ENCODE results near the gene APOB.
"Not testable (repeated sequence)": the region's sequence is repeated elsewhere in the genome, so short reads cannot be mapped to it uniquely, and the experiment has no call there.

Gene APOB

DNA sequence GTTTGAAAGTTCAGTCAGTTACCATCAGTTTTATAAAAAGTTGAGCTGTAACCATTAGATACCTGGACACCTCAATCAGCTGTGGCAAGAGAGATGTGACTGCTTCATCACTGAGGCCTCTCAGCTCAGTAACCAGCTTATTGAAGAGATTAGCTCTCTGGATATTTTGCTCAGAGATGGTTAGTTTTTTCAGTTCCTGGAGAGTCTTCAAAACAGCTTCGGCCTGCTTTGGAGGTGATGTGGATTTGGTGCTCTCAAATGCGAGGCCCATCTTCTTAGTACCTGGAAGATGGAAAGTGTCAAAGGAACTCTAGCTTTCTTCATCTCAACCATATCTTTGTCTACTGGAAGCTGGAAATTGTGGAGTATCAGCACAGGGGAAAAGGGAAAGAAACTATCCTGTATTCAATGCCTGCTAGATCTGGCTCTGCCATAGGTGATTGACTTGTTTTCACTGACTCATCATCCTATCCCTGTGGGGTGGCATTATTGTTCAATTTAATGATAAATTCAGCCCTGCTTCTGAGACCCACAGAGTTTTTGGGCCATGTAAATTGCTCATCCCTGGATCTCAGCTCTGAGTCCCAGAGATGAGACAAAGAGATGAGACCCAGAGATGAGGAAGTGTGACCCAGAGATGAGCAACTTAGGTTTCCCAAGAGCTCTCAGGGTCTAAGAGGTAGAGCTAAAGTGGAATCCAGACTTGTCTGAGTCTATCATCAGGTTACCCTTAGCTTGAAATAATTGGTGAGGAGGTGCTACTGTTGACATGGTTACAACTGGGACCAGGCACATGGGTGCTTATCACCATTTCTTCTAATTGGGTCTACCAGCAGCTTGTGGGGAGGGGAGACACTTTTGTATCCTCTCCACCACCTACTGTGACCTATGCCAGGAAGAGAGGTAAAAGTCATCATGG, 10.4 kb downstream of the APOB start:
- DNase-seq (ENCODE audit: low read depth) = no peak

DNA sequence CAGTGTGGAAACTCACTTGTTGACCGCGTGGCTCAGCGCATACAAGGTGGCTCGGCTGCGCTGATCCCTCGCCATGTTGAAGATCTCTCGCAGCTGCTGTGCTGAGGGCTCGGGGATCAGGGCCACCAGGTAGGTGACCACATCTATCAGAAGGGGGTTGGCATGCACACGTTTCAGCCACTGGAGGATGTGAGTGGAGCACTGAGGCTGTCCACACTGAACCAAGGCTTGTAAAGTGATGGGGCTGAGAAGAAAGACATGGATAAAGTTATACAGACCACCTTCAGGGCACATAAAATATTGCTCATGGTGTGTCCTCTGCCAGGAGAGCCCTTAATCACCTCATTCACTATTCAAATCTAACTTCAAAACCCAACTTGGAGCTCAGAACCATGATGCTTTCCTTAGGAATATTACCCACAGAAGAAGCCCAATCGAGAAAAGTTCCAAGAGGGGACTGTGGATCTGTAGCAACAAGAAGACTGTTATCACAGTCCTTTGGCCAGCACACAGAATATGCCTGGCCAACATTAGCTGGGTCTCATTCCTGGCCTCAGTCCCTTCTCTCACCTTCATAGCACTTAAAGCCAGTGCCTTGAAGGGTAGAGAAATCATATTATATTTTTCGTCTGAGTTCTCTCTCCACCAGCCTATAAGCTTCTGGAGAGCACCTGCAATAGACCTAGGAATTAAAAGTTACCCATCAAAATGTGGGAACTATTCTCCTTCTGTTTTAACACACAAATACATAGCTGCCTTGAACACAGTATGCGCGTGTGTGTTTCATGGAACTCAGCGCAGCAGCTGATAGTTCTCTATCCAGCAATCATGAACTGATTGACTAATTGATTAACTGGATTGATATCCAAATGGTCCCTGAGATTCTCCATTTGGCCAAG, 11.3 kb downstream of the APOB start:
- DNase-seq (ENCODE audit: low read depth) = no peak

DNA sequence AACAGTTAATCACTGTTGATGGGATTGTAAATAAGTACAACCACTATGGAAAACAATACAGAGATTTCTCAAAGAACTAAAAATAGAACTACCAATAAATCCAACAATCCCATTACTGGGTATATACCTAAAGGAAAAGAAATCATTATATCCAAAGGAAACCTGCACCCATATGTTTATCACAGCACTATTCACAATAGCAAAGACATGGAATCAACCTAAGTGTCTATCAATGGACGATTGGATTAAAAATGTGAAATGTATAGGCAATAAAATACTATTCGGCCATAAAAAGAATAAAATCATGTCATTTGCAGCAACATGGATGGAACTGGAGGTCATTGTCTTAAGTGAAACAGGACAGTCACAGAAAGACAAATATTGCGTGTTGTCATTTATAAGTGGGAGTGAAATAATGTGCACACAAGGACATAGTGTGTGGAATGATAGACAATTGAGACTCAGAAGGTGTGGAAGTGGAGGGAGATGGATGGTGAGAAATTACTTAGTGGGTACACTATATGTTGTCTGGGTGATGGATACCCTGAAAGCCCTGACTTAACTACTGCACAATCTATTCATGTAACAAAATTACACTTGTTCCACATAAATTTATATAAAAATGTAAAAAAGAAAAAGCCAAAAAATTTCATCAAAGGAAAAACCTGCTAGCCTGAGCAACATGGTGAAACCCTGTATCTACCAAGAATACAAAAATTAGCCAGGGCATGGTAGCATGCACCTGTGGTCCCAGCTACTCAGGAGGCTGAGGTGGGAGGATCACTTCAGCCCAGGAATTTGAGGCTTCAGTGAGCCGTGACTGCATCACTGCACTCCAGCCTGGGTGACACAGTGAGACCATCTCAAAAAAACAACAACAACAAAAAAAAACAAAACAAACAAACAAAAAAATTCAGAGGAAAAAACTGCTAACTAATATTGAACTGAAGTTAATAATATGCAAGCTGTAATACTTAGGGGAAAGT, 12.6 kb downstream of the APOB start:
- no peak for DNase-seq (ENCODE audit: low read depth)

DNA sequence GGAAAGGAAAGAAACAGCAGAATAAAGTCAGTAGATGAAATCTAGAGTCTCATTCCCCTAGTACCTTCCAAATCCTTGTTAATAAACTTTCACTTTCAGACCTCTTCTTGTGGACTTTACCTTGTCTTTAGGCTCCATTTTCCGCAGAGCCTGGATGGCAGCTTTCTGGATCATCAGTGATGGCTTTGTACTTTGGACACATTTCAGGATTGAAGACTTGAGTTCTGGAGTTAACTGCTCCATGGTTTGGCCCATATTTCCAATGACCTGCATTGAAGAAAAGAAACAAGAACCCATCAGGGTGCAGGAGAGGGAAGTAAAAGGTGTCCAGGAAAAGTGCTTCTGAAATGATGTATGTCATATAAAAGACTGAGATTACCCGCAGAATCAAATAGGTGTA, 14.4 kb downstream of the APOB start:
- DNase-seq (ENCODE audit: low read depth) = no peak

DNA sequence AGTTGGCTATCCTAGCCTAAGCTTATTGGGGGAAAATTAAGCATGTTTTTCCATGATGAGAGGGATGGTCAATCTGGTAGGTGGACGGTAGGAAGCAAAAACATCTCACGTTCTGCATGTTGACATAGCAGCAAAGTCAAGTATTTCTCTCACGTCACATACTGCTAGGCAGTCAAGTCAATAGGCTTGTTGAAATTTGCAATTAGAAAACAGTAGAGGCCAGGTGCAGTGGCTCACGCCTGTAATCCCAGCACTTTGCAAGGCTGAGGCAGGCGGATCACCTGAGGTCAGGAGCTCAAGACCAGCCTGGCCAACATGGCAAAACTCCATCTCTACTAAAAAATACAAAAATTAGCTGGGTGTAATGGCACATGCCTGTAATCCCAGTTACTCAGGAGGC, 14.9 kb downstream of the APOB start:
- not testable (repeated sequence) for DNase-seq (ENCODE audit: low read depth)

DNA sequence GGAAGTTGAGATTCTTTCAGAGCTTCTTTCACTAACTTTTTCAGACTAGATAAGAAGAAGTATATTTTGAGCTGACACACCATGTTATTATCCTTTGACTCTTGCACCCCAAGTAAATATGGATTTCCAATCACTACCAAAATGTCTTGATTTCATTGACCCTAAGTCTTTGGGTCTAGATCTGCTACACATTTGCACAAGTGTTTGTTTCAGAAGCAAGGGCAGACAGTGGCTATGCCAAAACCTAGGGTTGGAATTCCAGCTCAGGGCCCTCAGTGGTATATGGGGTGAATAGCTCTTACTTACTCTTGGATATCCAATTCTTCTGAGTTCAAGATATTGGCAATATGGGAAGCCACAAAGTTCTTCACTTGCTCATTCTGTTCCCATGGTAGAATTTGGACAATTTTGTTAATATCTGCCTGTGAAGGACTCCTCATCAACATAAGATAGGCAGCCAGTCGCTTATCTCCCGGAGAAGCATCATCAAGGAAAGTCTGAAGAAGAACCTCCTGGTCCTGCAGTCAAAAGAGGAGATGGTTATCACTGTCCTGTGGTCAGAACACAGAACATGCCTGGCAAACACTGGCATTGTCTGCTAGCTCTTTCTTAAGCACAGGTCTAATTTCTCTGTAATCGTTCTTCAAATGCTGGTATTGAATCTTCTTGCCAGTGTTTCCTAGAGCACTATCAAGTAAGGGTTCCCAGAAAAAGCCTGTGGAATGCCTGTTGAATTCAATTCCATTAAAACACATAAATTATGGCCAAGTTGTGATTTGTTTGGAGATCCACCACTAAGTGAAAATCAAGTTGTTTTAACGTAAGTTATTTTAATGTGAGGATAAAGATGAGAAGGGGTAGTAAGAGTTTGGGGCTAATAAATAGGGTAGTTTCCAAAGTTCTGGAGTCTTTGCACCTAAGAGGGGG, 15.6 kb downstream of the APOB start:
- no peak for DNase-seq (ENCODE audit: low read depth)

DNA sequence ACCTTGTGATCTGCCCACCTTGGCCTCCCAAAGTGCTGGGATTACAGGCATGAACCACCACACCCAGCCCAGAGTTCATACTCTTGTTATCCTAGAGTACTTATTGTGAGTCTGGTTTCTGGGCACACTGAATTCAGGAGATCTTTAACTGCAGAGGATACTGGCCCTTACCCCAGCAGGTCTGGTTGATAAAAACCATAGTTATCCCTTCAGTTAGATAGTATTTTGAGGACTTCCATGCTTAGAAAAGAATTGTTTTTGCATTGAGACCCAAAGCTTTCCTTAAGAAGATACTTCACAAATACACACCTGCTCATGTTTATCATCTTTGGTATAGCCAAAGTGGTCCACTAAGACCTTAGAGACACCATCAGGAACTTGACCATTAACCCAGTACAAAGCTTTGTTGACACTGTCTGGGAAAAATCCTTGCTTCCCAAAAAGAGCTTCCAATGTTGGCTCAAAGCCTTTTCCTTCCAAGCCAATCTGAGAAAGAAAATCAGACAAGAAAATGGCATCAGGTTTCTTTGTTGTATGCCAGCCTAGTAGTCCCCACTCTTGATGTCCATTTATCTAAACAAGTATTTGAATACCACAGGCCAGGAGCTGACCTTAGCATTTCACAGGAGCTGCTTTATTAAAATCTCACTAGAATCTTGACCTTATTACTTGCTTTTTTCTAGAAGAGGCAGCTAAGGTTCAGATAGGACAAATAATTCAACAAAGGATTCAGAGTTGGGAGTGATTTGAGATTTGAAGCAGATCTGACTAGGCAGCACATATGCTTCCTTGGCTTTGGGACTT, 17.2 kb downstream of the APOB start:
- DNase-seq (ENCODE audit: low read depth) = no peak

DNA sequence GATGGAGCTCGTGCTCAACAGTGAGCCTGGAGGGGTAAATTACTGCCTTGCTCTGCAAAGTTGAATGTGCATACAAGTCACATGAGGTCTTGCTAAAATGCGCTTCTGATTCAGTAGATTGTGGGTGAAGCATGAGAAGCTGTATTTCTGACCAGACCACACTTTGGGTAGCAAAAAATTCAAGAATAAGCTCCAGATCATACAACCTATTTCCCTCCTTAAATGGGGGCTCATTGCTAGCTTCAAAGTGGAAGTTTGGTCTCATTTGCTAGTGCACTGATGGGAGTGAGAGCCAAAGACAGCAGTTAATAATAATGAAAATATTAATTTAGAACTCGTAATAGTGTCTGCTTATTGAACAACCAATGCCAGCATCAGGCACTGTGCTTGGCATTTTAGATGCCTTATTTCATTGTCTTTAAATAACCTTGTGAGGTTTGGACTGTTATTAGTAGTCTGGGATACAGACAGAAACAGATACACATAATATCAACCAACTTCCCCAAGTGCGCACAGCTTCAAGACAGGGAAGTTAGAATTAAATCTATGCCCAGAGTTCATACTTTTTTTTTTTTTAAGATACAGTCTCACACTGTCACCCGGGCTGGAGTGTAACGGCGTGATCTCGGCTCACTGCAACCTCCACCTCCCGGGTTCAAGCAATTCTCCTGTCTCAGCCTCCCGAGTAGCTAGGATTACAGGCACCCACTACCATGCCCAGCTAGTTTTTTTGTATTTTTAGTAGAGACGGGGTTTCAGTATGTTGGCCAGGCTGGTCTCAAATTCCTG, 18.0 kb downstream of the APOB start:
- no peak for DNase-seq (ENCODE audit: low read depth)

DNA sequence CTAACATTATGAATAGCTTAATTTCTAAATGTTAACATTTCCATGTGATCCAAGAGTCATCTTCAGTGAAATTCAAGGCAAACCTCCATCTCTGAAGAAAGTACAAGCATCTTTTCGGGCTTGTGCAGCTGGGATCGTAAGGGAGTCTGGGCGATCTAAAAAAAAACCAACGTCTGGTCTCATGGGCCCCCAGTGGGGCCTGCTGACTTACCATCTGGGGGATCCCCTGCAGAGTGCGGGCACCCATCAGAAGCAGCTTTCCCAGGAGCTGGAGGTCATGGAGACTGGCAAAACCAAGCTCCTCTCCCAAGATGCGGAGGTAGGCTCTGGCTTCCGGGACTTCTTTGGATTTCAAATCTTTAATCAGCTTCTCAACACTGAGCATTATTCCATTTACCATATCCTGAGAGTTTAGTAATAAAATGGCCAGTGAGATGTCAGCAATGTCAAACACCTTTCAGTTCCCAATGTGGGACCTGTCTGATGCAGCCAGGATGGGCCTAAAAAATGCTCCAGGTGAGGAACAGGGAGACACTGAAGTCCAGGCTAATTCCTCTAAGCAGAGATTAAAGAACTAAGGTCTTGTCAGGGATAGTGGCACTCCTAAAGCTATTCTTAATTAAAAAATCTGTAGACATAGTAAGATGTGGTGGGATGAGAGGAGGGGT, 19.0 kb downstream of the APOB start:
- no peak for DNase-seq (ENCODE audit: low read depth)

DNA sequence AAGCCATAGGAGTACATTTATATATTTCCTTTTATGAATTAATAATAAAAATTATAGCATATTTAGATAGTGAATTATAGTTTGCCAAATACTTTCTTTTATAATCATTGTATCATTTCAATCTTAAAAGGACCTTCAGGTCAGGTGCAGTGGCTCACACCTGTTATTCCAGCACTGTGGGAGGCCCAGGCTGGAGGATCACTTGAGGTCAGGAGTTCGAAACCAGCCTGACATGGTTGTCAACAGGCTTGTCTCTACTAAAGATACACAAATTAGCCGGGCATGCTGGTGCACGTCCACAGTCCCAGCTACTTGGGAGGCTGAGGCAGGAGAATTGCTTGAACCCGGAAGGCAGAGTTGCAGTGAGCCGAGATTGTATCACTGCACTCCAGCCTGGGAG, 19.7 kb downstream of the APOB start:
- no peak for DNase-seq (ENCODE audit: low read depth)

DNA sequence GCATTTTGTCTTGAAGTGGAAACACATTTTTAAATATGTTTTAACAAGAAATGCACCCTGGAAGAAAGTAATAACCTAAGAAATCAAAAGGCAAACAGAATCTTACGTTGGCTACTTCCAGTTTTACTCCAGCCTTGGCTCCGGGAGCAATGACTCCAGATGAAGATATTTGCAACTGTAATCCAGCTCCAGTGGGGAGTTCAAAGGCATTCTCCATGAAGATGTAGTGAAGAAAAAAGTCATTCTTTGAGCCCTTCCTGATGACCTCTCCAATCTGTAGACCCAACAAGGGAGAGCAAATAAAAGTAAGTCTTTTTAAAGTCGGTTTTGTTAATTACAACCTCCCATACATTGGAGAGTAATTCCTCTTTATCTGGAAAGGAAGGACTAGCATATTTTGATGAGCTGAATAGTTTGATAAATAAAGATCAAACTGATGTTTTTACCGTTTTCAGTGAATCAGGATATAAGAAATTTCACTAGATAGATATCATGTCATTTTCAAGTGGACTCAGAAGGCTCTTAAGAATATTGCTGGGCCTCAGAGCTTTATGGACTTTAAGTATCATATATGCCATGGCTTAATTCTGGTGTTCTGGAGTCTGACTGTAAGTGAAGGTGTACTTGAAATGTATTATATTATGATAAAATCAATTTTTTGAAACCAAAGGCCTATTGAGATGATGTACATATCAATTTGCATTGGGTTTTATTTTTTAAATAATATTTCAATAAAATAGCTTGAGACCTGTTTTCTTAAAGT, 20.3 kb downstream of the APOB start:
- DNase-seq (ENCODE audit: low read depth) = no peak

DNA sequence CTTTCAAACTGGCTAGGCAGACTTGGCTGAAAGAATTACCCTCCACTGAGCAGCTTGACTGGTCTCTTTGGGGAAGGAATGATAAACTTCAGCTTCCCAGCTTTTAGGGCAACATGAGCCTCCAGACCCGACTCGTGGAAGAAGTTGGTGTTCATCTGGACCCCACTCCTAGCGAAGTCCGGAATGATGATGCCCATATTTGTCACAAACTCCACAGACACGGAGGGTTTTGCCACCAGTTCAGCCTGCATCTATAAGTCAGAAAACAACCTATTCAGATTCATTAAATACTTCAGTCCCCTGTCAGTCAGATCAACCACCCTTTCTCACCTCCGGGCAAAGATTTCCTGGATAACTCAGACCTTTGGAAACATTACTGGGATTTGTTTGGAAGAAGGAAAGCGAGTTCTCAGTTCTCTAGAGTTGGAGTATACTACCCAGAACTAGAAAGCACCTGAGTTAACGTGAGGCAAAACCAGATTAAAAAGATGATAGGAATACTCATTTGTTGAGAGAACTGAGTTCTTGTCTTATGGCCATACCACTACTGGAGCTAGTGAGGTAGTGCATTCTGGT, 21.0 kb downstream of the APOB start:
- no peak for DNase-seq (ENCODE audit: low read depth)

DNA sequence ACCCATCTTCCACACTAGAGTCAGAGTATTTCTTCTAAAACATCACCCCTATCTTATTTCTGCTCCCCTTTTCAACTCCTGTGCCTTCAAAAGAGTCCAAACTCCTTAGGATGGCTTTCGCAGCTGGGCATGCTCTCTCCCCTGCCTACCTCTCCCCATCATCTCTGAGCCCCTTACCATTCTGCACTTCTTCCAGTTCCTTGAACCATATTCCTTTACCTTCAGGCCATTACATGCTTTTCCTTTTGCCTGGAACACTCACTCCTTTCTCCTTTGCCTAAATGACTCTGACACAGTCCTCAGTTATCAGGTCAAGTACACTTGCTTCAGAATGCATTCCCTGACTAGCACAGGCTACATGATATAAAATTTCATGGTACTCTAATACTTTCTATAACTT, 22.4 kb downstream of the APOB start:
- no peak for DNase-seq (ENCODE audit: low read depth)

DNA sequence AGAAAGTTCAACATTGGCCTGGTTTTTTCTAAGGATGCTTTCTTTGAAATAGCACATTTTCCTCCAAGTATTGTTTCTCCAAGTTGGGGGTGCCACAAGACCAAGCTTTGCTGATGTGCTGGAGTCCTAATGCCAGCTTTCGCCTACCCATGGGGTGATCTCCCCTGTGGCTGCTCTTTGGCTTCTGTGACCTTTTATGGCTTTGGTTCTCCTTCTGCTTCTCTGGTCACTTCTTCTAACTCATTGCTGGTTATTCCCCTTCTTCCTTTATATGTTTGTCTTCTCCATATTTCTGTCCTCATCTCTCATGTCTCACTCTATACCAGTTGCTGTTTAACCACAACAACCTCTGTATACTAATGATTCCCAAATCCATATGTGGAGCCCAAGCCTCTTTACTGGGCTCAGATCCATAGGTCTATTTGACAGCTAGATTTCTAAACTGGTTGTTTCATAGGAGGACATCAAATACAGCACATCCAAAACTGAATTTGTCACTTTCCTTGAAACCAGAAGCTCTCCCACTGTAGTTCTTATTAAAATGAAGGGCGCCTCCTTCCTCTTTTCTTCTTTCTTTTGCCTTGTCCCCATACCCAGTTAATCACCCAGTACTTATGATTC, 23.1 kb downstream of the APOB start:
- no peak for DNase-seq (ENCODE audit: low read depth)

DNA sequence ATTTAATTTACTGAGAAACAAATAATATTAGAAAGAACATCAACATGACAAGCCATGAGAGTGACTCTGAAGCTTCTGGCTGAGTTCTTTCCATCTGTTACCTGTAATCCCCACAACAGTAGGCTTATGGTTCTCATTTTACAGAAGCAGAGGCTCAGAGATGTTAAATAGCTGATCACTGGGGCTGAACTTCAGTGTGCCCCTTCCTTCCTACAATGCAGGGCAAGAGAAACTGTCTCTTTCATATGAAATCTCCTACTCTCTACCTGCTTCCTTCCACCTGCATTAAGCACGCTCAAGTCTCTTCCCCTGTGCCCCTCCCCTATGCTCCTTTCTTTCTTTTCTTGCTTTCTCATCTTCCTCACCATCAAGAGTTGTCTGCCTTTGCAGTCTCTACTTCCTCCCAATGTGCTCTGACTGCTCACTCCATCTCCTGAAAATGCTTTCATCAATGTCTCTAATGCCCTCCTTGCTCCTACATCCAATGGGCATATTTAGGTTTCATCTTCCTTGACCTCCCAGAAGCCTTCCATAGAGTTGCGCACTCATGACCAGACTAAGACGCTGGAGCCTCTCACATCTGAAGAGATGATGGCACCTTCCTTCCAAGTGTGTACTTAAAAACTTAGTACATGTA, 23.7 kb downstream of the APOB start:
- no peak for DNase-seq (ENCODE audit: low read depth)

DNA sequence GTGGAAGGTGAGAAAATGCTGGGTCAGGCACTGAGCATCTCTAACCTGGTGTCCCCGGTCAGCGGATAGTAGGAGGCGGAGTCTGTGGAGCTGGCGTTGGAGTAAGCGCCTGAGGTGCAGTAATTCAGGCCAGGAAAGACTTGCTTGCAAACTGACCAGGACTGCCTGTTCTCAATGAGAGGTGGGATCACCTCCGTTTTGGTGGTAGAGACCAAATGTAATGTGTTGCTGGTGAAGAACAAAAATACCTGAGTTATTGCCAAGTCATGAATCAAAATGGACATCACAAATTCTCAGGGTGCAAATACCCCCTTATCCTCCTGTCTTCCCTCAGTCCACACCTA, 24.2 kb downstream of the APOB start:
- no peak for DNase-seq (ENCODE audit: low read depth)

All from stimulated activated CD4-positive, alpha-beta T cell treated with anti-CD3 and anti-CD28 coated beads, Interleukin-2, amount 100 ng/mL, for 4 hours (primary cell).